GM21360 (cell line): Measurements from ENCODE around the gene RRAD.
A peak's percentile ranks its signal among the peaks of the same experiment; 100 is the strongest.
"Not testable (repeated sequence)": the region's sequence is repeated elsewhere in the genome, so short reads cannot be mapped to it uniquely, and the experiment has no call there.

Source experiments
- ATAC-seq: cut with Tn5 transposase; IDR thresholded peaks from one replicate; pipeline ENCODE4 v1.9.1; 2021; ENCODE audit warnings: mild to moderate bottlenecking, moderate library complexity; ENCODE audit not compliant: unreplicated experiment

RRAD gene

DNA sequence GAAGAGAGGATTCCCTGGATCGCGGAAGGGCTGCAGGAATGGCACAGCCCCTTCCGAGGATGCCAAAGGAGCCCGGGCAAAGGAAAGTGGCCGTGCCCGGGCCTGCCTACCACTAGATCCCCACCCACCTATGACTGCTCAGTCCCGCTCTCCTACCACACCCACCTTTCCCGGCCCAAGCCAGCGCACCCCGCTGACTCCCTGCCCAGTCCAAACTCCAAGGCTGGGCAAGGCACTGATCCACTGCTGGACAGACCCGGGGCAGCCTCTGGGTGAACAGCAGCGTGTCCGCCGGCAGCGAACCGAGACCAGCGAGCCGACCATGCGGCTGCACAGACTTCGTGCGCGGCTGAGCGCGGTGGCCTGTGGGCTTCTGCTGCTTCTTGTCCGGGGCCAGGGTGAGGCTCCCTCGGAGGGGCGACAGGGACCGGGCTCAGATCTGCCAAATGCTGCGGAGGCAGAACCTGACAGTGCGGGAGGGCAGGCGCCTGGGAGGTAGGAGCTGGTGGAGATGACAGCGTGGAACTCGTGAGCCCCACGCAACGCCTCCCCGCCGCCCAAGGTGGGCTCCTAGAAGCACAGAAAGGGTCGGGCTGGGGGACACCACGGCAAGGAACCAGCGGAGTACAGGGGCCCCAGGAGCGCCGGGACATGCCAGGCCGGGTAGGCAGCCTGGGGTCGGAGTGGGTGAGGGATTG lies 10.1 kb upstream of the RRAD start, which contains the start of gene CES2:
Gene CES2, plus strand, starts transcription at position 203 of the 698 bp plus-strand sequence. Its CDS starts 120 bp downstream, at position 323.
- ATAC-seq, result no peak

DNA sequence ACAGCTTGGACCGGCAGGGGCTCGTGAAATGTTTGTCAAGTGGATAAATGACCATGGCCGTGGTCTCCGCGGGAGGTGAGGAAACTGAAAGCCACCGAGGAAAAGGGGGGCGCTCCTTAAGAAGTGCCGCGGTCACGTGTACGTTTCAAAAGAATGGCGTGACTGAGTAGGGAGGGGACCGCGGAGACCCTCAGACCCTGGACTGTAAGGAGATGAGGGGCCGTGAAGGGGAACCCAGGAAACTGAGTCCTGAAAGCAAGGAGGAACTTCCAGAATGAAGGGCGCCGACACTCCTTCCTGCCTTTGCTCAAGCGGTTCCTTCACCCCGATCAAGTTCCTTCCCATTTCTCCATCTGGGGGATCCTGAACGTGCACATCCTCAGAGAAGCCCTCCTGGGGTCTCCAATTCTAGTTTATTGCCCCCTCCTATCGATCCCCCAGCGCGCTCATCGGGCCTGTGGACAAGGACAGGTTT lies 9.5 kb upstream of the RRAD start:
- ATAC-seq, result not testable (repeated sequence)

DNA sequence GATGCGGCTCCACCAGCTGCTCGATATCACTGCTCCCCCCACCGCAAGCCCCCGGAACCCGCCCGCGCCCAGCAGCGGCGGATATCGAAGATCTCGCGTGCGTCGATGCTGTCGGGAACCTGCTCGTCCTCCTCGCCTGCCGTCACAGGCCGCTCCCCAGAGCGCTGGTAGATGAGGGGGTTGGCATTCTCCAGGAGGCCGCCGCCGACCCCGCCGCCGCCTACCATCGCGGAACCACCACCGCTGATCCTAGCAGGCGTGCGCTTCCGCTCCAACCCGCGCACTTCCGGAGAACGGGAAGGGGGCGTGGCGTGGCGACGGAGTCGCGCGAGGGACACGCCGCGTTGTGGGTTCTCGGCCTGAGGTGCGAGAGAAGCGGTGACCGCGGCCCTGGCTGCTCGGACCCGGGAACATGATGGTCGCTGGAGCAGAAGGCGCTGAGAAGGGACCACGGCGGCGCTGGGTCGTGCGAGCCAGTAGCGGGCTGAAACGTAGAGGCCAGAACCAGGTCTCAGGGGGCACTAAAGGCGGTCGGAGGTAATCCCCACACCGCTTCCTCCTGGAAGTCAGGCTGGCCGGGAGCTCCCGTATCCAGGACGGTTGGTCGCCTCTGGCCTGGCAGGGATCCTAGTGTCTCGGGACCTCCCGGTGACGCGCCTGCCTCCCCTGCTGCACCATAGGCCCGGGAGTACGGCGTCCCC lies 9.0 kb upstream of the RRAD start, which contains the start of gene CIAO2B:
Gene CIAO2B, minus strand, starts transcription at position 265 of the 701 bp plus-strand sequence. Its CDS starts 38 bp downstream, at position 227.
- peak; percentile 72 for ATAC-seq

DNA sequence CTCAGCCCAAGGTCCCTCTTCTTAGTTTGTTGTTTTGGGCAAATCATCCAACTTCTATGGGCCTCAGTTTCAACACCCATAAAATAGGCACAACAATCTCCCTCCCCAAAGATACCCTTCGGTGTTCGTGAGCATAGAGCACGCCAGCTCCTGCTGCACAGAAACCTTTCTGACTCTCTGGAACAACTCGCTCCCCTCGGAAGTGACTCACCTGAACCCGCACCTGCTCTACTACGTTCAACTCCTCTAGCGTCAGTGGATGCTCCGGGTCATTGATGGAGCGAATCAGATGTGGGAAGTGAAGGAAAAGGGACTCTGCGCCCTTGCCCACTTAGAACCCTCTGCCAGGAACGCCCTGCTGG lies 8.4 kb upstream of the RRAD start:
- no peak for ATAC-seq

DNA sequence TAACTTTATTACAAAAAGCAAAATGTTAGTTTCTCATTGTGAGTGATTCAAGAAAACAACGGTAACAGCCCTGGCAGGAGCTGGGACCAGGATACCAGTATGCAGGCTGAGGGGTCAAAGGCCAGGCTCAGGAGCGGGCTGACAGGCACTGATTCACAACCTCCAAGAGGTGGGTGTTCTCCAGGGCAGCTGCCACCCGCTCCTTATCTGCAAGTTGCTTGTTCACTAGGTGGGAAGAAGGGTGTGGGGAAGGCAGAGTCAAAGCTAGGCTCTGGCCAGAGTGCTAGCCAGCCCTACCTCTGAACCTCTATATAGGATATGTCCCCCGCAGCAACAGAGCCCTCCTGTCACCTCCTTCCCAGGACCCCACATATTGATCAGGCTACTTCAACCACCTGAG lies 6.7 kb upstream of the RRAD start:
- no peak for ATAC-seq

DNA sequence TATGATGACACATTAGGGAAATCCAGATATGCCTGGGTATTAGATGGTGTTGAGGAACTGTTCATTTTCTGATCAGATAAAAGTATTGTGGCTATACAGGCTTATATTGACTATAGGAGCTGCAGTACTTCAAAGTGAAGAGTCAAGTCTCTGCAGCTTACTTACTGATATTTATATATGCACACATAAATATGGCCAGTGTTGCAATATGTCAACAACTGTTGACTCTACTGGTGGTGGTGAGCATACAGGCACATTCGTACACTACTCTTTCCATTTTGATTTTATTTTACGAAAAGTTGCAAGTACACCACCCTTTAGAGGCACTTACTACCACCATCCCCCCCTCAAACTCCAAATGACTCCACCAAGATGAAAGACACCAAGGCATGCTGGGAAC lies 6.3 kb upstream of the RRAD start:
- ATAC-seq, result no peak

DNA sequence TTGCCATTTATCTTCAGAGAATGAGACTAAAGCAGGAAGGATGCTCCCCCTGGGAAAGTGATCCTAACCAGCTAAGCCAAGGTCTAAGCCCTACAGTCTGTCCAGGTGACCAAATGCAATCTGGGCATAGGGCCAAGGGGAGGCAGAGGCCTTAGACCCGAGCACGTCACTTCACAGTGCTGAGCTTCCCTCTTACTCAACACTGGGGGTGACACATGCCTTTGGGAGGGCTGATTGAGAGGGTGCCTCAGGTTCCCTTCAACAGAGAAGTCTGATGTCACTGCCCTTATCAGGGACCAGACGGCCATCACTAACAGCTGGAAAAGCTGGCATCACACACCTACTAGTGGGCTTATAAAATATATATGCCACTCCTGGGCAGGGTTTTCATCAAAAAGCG lies 4.9 kb upstream of the RRAD start:
- ATAC-seq, result no peak

DNA sequence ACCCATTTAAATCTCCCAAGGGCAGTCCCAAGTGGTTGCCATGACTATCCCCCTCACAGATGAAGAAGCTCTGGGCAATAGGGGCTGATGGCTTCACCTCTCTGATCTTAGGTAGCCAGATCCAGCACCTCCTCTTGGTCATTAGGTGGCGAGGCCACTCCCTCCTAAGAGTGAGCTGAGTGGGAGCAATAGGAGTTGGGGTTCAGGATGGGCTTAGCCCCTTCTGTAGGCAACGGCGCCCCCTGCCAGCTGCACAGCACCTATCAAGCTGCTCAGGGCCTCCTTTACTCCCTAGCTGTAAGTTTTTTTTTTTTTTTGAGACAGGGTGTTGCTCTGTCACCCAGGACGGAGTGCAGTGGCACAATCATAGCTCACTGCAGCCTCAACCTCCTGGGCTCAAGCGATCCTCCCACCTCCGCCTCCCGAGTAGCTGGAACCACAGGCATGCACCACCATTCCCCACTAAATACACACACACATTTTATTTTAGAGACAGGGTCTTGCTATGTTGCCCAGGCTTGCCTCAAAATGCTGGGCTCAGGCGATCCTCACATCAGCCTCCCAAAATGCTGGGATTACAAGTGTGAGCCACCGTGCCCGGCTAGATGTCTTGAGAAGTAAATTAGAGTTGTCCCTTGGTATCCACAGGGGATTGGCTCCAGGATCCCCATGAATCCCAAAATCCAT lies 3.5 kb upstream of the RRAD start:
- no peak for ATAC-seq

DNA sequence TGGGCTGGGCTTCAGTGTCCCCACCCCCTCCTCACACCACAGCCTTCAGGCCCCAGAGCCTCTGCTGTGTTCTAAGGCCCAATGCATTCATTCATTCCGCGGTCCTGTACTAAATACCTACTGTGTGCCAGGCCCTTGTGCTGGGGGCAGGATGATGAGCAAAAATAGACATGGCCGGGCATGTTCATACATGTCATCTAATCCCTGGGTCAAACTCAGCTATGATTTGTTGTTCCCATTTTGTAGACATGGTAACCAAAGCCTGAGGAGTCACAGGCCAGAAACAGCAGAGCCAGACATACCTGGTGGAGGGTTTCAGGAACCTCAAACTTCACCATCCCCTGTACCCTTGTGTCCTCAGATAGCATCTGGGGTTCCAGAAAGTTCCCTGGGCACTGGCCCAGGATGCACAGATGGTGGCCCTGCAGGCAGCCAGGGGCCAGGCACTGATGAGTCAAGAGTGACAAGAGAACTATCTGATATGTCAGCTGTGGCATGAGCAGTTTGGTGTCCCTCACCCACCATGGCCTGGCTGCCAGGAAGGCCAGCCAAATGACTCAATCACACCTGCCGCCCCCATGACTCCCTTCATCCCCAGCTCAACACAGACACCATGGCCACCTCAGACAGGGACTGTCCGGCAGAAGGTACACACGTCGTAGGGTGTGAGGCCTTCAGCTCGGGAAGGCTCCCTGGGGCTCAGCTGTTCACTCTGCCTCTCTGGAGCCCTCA lies 2.7 kb upstream of the RRAD start:
- no peak for ATAC-seq

DNA sequence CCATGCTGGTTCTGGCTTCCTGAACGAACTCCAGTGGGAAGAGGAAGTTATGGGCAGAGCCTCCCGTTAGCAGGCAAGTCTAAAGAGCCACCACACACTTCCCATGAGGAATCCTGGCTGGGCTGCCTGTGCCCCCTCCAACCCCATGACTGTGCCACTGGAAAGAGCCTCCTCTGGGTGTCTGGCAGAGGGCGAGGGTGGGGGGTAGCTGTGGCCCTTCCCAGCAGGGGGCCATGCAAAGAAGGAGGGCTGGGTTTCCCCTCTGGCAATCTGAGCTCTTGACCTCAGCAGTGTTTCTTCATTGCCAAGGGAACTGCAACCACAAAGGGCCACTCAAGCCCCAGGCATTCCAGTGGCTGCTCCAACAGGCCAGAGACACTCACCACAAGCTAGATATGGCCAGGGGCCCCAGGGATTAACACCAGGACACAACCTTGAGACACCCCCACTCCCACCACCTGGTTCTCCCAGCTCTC lies 1.7 kb upstream of the RRAD start:
- ATAC-seq, result no peak

DNA sequence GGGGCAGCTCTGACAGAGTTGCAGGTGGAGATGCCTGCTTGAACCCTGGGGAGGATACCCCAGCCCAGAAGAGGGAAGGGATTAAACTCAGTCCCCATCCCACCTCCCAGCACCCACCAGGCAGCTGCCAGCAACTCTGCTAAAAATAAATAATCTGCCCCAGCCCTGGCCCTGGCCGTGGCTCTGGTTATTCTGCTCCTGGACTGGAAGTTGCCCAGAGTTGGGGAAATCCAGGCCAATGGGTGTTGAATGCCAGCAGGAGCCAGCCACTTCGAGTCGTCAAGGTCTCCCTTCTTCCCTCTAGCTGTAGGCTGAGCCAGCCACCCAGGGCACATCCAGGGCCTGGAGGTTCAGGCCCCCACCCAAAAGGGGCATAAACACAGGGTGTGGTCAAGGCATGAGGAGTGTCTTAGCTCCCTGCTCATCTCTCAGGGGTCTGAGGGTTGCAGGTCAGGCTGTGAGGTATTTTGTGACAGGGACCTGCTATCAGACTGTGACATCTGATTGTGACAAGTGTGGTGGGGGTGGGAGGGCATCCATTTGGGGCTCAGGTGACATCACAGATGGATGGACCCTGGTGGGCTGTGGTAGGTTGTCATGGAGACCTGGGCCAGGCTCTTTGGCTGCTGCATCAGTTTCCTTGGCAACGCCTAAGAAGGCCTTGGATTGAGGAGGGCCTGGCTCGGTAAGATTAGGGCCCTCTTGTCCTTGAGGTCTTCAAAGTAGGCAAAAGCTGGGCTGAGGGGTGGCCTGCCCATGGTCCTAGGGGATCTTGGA lies 1.0 kb upstream of the RRAD start:
- no peak for ATAC-seq

DNA sequence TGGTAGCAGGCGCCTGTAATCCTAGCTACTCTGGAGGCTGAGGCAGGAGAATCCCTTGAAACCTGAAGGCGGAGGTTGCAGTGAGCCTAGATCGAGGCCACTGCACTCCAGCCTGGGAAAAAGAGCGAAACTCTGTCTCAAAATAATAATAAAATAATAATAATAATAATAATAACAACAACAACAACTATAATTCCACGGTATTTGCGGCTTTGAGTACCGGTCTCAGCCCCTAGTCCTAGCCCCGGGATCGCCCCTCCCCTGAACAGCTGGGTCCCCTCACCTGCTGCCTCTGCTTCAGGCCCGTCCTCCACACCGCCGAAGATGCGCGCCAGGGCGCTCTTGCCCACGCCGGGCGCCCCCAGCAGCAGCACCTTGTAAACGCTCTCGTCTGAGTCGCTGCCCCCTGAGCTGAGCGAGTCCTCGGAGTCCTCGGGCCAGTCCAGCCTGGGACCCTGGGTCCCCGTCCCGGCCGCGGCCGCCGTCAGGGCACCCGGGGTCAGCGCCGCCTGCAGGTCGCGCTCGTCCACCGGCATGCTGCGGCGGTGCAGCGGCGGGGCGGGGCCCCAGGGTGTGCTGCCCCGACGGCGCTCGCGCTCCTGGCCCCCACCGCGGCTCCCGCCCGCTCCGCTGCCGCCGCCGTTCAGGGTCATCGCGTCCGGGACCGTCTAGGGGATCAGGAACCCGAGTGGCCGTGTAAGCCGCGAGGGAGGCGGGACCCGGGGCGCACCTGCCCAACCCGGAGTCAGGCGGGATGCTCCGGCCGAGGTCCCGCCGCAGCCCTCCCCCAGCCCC lies 611 bp downstream of the RRAD start:
- ATAC-seq, result no peak

DNA sequence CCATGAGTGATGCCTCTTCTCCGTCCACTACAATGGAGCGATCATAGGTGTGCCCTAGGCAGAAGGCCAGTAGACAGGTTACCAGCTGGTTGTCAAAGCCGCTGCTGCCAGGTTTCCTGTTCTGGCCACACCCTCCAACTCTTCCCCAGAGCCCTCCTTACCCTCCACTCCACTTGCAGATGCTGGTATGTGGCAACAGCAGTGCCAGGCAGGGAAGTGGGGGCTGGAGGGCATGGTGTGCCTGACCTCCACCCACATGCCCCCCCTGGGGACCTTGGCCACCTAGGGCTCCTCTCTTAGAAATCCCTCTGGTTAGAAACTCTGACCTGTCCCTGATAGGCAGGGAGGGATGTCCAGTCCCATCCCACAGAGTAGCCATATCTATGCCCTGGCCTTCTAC lies 1.5 kb downstream of the RRAD start:
- ATAC-seq, result no peak

DNA sequence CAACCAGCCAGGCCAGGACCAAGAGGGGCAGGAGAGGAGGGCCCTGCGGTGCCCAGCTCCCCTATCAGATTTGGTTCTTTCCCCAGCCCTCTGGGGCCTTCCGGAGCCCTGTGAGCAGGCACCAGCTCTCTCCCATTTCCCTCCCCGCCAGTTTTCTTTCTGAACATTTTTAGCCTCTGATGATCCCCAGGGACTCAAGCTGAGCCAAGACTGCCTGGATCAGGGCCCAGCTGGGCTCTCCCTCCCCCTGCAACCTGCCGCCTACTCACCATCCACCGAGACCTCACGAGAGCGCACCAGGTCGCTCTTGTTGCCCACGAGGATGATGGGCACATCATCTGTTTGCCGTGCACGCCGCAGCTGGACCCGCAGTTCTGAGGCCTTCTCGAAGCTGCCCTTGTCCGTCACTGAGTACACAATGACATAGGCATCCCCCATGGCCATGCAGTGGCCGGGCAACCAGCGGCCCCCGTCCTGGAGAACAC lies 2.0 kb downstream of the RRAD start:
- ATAC-seq, result no peak

DNA sequence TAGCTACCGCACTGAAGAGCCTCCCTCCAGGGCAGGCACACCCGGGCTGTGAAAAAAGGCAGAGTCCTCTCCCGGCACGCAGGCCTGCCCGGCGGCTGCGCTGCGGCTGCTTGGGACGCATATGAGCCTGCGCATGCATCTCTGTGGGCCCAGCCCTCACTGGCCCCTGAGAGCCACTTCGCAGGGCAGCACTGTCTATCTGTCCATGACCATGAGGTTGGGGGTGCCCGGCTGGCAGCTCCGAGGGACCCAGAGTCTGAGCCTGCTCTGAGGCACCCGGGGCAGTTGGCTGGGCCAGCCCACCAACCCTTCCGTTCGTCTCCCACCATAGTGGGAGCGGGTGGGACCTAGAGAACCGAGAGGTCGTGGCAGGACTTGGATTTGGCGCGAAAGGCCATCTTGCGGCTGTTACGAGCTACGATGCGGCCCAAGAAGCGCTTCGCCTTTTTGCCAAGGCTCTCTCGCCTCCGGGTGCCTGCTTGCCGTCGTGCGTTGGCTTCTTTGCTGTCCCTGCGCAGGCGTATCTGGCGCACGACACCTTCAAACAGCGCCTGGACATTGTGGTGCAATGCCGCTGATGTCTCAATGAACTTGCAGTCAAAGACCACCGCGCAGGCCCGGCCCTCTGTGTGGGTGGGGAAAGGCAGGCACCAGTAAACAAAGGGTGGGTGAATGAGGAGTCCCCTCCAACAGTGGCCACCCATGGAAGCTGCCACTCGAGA lies 3.4 kb downstream of the RRAD start:
- ATAC-seq, result no peak

DNA sequence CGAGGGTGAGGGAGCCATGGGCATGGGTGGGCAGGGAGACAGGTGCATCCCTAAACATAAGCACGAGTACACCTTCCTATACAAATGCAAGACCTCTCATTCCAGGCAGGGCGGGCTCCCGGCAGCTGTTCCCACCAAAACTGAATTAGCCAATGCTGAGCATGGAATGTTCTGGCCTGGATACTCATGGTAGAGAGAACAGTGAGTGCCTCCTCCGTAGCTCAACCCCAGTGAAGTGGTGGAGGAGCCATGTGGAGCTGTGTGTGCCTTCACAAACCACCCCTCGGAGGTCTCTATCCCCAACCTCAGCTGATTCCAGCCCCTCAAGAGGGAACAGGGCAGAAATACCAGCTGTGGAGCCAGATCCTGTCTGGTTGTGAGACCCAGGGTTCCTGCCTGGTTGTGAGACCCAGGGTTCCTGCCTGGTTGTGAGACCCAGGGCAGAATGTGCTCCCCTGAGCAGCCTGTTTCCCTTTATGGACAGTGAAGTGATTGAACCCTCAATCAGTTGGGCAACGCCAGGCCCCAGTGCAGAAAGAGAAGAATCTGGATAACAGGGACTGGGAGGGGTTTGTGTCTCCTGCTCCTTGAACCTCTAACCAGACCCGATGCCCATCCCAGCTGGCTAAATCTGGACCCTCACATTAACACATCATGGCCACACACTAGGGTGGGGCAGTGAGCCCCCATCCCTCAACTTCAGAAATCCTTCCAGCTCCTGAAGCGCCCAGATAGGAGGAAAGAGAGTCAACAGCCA lies 4.2 kb downstream of the RRAD start:
- no peak for ATAC-seq

DNA sequence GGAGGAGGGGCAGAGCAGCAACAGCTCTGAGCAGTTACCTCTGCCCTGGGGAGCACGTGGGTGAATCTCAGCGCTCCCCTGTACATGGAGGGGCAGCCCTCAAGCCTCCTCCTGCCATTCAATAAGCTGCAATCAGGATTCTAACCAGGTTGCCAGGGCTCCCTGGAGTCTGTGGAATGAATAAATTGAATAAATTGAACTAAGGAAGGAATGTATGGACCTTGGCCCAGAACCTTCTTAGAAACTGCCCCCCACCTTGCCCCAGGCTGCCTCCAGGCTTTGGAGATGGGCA lies 5.1 kb downstream of the RRAD start:
- no peak for ATAC-seq
